GM21381 (cell line): ENCODE measurements around the gene AUTS2.
"Not testable (repeated sequence)": the region's sequence is repeated elsewhere in the genome, so short reads cannot be mapped to it uniquely, and the experiment has no call there.

Experiments used
- ATAC-seq: cut with Tn5 transposase; IDR thresholded peaks from one replicate; pipeline ENCODE4 v1.9.1; 2021; ENCODE audit warnings: mild to moderate bottlenecking, moderate library complexity; ENCODE audit not compliant: unreplicated experiment

The AUTS2 gene

GRCh38 chr7:70579397-70580097 lies 981.3 kb downstream of the AUTS2 start:
- ATAC-seq = no peak

GRCh38 chr7:70580161-70580560 lies 981.9 kb downstream of the AUTS2 start:
- no peak for ATAC-seq

DNA sequence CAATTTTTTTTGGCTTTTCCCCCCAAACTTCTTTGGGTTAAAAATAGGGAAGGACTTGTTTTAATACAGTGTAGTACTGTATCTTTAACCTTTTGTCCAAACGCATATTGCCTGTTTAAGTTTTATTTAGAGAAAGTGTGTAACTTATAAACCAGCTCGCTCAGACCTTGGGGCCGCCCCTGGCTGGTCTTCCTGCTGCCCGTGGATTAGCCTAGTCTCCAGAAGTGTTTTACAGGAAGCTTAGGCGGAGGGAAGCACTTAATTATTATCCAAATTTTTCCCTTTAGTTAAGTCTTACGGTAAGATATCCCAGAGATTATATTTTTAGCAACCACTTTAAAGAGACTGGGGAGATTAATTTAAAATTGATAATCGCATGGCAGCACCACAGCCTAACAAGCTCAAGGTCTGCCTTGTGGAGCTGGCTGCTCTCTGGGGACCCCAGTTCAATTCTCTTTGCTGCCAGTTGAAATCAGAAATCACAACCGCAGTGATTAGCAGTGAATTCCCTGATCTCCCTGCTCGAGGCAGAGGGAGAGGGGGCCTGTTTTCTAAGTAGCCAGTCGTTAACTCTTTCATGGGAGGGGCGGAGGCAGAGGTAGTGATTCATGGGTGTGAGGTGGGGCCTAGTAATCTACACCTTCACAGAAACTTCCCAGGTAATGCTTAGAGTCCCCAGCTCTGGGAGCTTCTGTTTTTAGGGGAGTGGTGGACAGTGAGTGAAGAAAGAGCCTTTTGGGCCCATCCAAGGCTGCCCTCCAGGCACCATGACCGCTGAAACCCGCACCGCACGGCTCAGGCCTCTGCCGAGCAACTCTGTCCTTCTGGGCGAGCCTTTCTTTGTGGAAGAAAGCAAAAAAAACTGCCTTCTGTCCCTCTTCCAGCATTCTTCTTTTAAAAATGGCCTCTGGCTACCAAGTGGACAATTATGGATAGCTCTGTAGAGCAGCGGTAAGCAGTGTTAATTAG lies 984.9 kb downstream of the AUTS2 start:
- ATAC-seq = no peak

DNA sequence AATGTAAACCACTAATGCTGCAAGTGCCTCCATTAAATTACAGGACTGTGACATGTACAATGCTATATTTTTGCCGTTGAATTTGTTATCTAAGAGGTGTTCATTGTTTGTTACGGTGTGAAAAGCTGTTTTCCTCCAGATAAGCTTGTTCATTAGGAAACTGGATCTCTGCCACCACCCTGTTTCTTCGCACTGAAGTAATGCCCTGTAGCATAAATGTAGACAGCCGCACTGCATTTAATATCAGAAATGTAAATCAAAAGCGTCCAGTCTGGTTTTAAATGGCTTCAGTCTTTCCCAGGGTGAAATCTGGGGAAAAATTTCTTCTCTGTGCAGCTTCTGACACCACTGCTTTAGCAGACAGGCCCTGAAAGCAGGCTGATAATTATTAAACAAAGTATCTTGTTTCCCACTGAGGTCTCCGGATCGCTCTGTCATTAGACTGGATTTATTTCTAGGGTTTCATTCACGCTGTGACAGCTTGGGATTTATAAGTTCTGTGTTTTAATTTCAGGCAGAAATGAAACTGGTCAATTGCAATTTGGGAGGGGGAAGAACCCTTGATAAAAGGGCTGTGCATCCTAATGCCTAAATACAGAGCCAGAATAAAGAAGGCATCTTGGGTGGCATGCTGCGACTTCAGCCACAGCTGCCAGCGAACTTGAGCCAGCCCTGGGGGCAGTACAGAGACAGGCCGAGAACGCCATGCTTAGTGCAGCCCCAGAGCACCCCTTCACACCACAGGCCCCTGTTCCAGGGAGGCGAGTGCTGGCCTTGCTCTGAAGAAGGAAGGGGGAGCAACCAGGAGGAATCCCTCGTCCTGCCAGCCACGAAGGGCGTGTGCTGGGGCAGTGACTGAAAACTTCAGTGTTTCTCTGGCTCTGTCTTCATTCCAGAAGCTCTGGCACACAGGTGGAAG lies 985.9 kb downstream of the AUTS2 start:
- no peak for ATAC-seq

DNA sequence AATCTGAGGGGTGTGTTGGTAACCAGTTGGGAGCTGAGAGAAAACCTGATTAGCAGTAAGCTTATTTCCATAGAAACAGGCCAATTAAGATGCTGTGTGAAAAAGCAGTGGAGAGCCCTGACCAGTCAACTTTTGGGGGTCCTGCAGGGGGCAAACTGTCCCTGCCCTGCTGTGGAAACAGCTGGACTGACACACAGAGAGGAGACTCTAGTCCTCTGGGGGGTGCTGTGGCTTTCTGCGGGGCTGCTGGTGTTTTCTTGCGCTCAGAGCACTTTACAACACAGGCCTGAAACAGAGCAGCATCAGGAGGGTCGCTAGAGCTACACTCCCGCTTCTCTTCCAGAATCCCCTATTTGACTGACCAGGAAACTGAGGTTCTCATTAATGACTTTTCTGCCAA lies 986.8 kb downstream of the AUTS2 start:
- no peak for ATAC-seq

GRCh38 chr7:70586822-70587221 lies 988.5 kb downstream of the AUTS2 start:
- ATAC-seq = no peak

- ATAC-seq = no peak
Observed at GRCh38 chr7:70587739-70588138, 989.5 kb downstream of the AUTS2 start.

GRCh38 chr7:70588191-70588921 lies 990.1 kb downstream of the AUTS2 start:
- no peak for ATAC-seq

DNA sequence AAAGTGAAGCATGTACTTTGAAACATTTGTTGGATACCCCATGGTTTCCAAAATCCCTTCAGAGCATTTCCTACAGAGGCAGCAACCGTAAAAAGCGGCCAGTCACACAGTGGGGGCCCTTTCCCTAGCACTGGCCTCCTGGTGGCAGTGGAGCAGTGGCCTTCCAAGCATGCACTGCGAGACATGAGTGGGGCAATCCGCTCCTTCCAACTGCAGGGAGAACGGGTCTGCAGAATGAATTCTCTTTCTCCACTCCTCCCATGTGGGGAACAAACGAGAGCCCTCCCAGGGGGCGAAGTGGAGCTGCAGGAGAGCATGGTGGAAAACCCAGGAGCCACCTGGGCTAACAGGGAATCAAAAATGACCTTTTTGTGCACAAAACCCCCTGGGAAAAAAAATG lies 990.7 kb downstream of the AUTS2 start:
- ATAC-seq = no peak

GRCh38 chr7:70589590-70589989 lies 991.3 kb downstream of the AUTS2 start:
- ATAC-seq = peak; percentile 57

DNA sequence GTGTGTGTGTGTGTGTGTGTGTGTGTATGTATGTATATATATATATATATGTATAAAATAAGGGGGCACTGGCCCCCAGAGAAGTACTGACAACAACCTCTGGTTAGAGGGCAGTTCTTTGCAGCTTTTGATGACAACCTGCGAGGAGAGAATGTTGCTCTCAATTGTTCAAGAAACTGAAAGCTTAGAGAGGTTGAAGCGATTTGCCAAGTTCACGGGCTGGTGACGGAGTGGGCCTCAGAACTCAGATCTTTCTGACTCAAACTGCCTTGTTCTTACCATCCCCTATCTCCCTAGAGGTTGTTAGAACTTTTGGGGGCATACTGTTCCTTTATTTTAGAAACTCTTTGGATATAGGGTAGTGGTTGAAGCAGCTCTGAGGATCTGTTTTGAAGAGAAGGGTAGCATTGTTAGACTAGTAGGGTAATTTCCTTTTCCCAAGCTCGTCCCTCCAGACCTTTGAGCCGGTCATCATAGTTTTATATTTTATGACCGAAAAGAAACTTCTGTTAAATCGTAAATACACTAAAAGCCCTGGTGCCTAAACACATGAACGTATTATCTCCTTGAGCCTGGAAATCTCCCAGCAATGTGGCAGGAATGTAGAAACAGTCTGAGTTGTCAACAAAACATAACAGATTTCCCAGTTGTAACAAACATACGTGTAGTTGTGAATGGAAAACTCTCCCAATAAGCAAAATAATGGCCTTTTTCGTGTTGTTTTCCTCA lies 992.0 kb downstream of the AUTS2 start:
- peak; percentile 30 for ATAC-seq

GRCh38 chr7:70591643-70592042 lies 993.4 kb downstream of the AUTS2 start:
- ATAC-seq = no peak

DNA sequence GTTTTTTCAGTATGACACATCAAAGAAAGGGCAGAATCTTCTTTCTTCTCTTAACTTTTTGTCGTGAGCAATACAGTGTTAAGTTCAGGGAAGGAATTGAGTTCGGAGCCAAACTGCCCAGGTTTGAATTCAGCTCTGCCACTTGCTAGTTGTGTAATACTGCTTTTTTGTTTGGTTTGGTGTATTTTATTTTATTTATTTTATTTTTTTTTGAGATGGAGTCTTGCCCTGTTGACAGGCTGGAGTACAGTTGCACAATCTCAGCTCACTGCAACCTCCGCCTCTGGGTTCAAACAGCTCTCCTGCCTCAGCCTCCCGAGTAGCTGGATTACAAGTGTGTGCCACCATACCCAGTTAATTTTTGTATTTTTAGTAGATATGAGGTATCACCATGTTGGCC lies 993.9 kb downstream of the AUTS2 start:
- no peak for ATAC-seq

GRCh38 chr7:70594170-70594569 lies 995.9 kb downstream of the AUTS2 start:
- no peak for ATAC-seq

DNA sequence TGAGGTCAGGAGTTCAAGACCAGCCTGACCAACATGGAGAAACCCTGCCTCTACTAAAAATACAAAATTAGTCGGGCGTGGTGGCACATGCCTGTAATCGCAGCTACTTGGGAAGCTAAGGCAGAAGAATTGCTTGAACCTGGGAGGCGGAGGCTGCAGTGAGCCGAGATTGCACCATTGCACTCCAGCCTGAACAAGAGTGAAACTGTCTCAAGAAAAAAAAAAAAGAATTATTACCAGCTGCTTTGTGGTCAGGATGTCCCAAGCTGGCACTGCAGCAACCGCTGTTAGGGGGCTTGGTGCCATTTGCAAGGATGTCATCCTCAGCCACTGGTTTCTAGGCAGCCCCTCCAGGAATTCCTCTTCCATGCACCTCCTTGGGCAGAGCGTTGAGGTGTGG lies 996.6 kb downstream of the AUTS2 start:
- not testable (repeated sequence) for ATAC-seq

GRCh38 chr7:70595370-70595754 lies 997.1 kb downstream of the AUTS2 start:
- ATAC-seq = no peak

DNA sequence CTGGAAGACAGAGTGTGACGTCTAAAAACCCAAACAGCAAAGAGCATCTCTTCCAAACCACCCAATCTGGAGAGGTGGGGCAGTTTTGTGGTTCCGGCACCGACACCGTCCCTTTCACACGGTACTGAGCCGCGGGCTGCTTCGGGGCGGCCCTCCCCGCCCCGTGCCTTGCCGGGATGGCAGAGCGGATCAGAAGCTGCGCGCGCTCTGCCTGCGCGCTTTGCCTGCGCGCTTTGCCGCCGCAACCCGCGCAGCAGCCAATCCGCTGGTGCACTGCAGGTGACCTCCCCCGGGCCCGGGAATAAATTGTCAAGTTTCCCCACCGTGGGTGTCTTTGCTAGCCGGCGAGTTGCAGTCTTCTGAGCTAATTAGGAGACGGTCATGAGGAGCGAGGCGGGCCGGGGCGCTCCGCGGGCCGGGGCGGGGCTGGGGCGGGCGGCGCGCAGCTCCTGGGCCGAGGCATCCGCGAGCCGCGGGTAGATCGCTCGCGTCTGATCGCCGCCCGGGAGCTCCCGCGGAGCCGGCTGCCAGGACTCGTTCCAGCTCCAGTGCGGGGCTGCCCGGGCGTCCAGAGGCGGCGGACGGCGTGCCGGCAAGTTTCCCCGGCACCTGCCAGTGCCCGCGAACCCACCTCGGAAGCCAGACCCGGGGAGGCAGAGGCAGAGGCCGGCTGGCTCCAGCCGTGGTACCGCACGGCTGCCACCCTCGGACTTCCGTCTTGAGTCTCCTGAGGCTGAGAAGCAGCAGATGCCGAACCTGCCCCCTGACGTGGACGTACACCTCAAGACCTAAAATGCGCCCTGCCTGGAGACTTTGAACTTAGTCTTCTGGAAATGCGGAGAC lies 997.7 kb downstream of the AUTS2 start:
- ATAC-seq = no peak

DNA sequence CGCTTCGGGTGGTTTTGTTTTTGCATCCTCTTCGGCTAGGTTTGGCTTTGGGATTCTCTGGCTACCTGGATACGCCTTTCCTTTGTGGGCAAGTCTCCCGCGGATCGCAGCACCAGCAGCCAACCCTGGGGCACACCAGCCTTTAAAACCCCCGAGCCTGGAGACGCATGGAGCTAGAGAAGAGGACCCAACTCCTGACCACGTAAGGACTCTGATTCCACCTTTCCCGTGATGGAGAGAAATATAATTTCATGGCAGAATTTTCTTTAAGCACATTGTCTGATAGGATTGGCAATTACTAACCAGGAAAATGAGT lies 998.3 kb downstream of the AUTS2 start:
- no peak for ATAC-seq

DNA sequence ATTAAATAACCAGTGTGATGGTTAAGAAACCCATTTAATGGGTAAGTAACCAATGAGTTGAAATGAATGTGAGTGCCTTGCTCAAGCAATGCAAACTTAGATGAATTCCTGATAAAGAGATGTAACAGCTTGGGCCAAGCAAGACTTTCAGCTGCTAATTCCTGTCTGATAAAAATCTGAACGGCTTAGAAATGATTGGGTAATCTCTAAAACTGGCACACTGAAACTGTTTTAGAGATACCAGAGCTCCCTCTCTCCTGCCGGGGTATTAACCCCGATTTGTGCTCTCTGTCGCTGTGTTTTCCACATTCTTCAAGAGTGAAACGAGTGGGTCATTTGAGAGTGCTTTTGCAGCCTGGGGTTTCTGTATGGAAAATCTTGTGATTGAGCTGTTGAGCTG lies 998.8 kb downstream of the AUTS2 start:
- ATAC-seq = no peak
